Subcutaneous abdominal adipose tissue (tissue), 5 donors: ENCODE measurements around the gene ATG5.
"Not testable (repeated sequence)": the region's sequence is repeated elsewhere in the genome, so short reads cannot be mapped to it uniquely, and the experiment has no call there.

Experiments used
- H3K27ac ChIP-seq: one replicate; pipeline ENCODE4 v1.7.0; 2013; ENCODE audit warnings: low read depth, mild to moderate bottlenecking, inconsistent platforms, low read length, moderate library complexity
- H3K27me3 ChIP-seq, 5 donors: one replicate each; pipeline ENCODE4 v1.7.0; 2013; ENCODE audit warnings: low read length in 5 of 5, inconsistent platforms in 1 of 5; ENCODE audit not compliant: control insufficient read depth in 5 of 5, insufficient read depth in 4 of 5
- H3K36me3 ChIP-seq, 5 donors: one replicate each; pipeline ENCODE4 v1.7.0; 2013; ENCODE audit warnings: low read length in 5 of 5; ENCODE audit not compliant: control insufficient read depth in 5 of 5, insufficient read depth in 5 of 5
- H3K4me1 ChIP-seq, 5 donors: one replicate each; pipeline ENCODE4 v1.7.0; 2013; ENCODE audit warnings: low read length in 5 of 5, mild to moderate bottlenecking in 3 of 5, moderate library complexity in 1 of 5; ENCODE audit not compliant: control insufficient read depth in 5 of 5, insufficient read depth in 5 of 5
- H3K4me3 ChIP-seq, 5 donors: one replicate each; pipeline ENCODE4 v1.7.0; 2013; ENCODE audit warnings: low read length in 5 of 5, low read depth in 1 of 5
- H3K9ac ChIP-seq, 5 donors: one replicate each; pipeline ENCODE4 v1.7.0; 2013; ENCODE audit warnings: low read length in 5 of 5, mild to moderate bottlenecking in 4 of 5, moderate library complexity in 3 of 5
- H3K9me3 ChIP-seq, 5 donors: one replicate each; pipeline ENCODE4 v1.7.0; 2013; ENCODE audit warnings: low read length in 5 of 5; ENCODE audit not compliant: control insufficient read depth in 5 of 5
- donor health status: healthy.
- donor health status: healthy.
- donor health status: healthy.
- donor health status: healthy.
- donor health status: healthy.

ATG5 gene

GRCh38 chr6:106286746-106287145, 38.8 kb downstream of the ATG5 start:
- Histone ChIP-seq H3K4me1 (no peaks in the 10 kb centered on the region), H3K27me3 (no peaks in the 10 kb centered on the region), H3K9ac (no peak overlapping the region), H3K4me3 (no peak overlapping the region), H3K36me3 (peaks cover 6 to 12% (median 9%) of the 10 kb centered on the region in 5 donors), H3K27ac (no peak overlapping the region), H3K9me3 (peaks cover 0 to 6% (median 0%) of the 10 kb centered on the region in 5 donors)

DNA sequence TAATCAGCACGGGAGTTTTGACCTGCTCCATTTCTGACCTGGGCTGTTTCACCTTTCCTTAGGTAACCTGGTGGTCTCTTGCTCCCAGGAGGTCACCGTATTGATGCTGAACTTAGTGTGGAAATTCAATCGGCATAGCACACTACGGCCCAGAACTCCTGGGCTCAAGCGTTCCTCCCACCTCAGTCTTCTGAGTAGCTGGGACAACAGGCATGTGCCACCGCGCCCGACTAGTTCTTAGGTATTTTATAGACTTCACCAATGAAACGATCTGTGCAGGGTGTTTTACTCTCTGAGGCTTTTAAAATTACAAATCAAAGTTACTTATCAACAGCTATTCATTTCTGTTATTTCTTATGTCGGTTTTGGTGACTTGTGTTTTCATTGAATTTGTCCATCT, 42.1 kb downstream of the ATG5 start:
- Histone ChIP-seq H3K9ac (no peak overlapping the region), H3K4me1 (peaks cover 0 to 2% (median 0%) of the 10 kb centered on the region in 5 donors), H3K27me3 (no peaks in the 10 kb centered on the region), H3K9me3 (no peaks in the 10 kb centered on the region), H3K27ac (no peak overlapping the region), H3K4me3 (no peak overlapping the region), H3K36me3 (peaks cover 3 to 17% (median 9%) of the 10 kb centered on the region in 5 donors)

DNA sequence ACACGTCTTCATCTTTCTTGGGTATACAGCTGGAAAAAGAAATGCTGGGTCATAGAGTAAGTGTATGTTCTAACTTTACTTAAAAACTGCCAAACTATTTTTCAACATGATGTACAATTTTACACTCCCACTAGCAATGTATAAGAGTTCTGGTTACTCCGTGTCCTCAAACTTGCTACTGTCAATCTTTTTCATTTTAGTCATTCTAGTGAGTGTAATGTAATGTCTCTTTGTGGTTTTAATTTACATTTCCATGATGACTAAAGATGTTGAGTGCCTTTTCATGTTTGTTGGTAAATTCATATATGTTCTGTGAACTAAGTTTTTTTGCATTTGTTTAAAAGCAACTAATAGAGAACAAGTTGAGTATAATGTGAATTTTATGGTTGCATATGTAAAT, 43.9 kb downstream of the ATG5 start:
- H3K9me3 ChIP-seq: no peaks in the 10 kb centered on the region
- no peak overlapping the region for H3K9ac ChIP-seq
- H3K4me1 ChIP-seq: peaks cover 0 to 2% (median 0%) of the 10 kb centered on the region in 5 donors
- H3K4me3 ChIP-seq: no peak overlapping the region
- H3K36me3 ChIP-seq: peaks cover 3 to 19% (median 13%) of the 10 kb centered on the region in 5 donors
- no peaks in the 10 kb centered on the region for H3K27me3 ChIP-seq
- H3K27ac ChIP-seq: no peak overlapping the region

DNA sequence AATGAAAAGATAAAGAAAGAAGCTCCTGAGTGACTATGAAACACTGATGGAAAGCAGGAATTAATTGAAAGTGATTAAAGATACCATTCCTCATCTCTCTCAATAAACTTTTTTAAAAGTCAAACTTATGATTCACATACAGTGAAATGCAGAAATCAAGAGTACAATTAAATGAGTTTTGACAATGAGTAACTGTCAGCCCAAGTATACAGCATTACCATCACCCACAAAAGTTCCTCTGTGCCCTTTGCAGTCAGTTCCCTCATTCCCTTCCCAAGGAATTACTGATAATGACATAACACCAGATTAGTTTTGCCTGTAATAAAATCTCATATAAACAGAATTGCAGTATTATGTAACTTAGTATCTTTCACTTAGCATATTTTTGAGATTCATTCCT, 44.5 kb downstream of the ATG5 start:
- H3K4me3 ChIP-seq: no peak overlapping the region
- H3K9me3 ChIP-seq: no peaks in the 10 kb centered on the region
- H3K36me3 ChIP-seq: peaks cover 3 to 19% (median 13%) of the 10 kb centered on the region in 5 donors
- H3K27me3 ChIP-seq: no peaks in the 10 kb centered on the region
- no peak overlapping the region for H3K9ac ChIP-seq
- peaks cover 0 to 2% (median 0%) of the 10 kb centered on the region in 5 donors for H3K4me1 ChIP-seq
- no peak overlapping the region for H3K27ac ChIP-seq

DNA sequence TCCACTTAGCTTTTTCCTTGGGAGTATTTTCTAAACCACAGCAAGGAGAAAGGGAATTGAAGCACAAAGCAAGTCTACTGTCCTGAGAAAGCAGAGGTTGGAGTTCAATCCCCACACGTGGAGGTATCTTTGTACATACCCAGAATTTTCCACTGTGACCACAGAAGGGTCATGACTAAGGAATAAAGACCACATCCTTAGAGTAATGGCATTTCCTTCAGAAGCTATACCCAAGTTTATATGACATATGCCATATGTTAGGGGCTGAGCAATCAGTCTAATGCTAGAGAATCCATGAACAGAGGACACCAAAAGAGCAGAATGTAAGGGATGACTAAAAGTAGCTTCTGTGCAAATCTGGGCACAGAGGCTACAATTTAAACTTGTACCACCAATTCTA, 46.4 kb downstream of the ATG5 start:
- peaks cover 3 to 19% (median 13%) of the 10 kb centered on the region in 5 donors for H3K36me3 ChIP-seq
- no peaks in the 10 kb centered on the region for H3K9me3 ChIP-seq
- H3K27ac ChIP-seq: no peak overlapping the region
- H3K27me3 ChIP-seq: no peaks in the 10 kb centered on the region
- no peak overlapping the region for H3K4me3 ChIP-seq
- peaks cover 0 to 4% (median 0%) of the 10 kb centered on the region in 5 donors for H3K4me1 ChIP-seq
- H3K9ac ChIP-seq: no peak overlapping the region

- Histone ChIP-seq H3K4me3 (no peak overlapping the region), H3K36me3 (peaks cover 3 to 18% (median 13%) of the 10 kb centered on the region in 5 donors), H3K9me3 (no peaks in the 10 kb centered on the region), H3K9ac (no peak overlapping the region), H3K27ac (no peak overlapping the region), H3K4me1 (peaks cover 0 to 4% (median 0%) of the 10 kb centered on the region in 5 donors), H3K27me3 (no peaks in the 10 kb centered on the region)
Observed at GRCh38 chr6:106275692-106276091, 49.9 kb downstream of the ATG5 start.

- H3K4me3 ChIP-seq: no peak overlapping the region
- H3K9me3 ChIP-seq: peaks cover 0 to 3% (median 0%) of the 10 kb centered on the region in 5 donors
- peaks cover 0 to 4% (median 0%) of the 10 kb centered on the region in 5 donors for H3K4me1 ChIP-seq
- H3K27ac ChIP-seq: no peak overlapping the region
- no peak overlapping the region for H3K9ac ChIP-seq
- H3K36me3 ChIP-seq: peaks cover 0 to 9% (median 0%) of the 10 kb centered on the region in 5 donors
- H3K27me3 ChIP-seq: no peaks in the 10 kb centered on the region
Observed at GRCh38 chr6:106273087-106273486, 52.5 kb downstream of the ATG5 start.

DNA sequence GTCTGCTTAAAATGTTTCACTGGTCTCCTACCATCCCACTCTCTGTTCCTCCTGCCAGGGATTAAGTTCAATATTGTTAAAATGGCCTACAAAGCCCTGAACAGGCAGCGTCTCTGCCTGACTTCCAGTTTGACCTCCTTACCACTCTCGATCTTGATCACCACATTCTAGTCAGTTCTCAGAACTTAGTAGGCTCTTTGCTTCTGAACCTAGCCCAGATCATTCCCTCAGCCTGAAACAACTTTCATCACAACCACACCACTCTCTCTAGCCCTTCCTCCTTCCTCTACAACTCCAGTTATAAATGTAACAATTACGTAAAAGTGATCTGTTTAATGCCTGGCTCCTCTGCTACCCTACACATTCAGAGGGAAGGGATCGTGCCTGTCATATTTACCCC, 53.3 kb downstream of the ATG5 start:
- no peak overlapping the region for H3K4me3 ChIP-seq
- peaks cover 0 to 3% (median 0%) of the 10 kb centered on the region in 5 donors for H3K9me3 ChIP-seq
- H3K27ac ChIP-seq: no peak overlapping the region
- no peak overlapping the region for H3K9ac ChIP-seq
- H3K36me3 ChIP-seq: peaks cover 0 to 3% (median 0%) of the 10 kb centered on the region in 5 donors
- no peaks in the 10 kb centered on the region for H3K27me3 ChIP-seq
- peaks cover 0 to 4% (median 0%) of the 10 kb centered on the region in 5 donors for H3K4me1 ChIP-seq

- no peaks in the 10 kb centered on the region for H3K36me3 ChIP-seq
- no peak overlapping the region for H3K9ac ChIP-seq
- no peak overlapping the region for H3K4me3 ChIP-seq
- H3K4me1 ChIP-seq: peaks cover 0 to 4% (median 0%) of the 10 kb centered on the region in 5 donors
- peaks cover 0 to 4% (median 3%) of the 10 kb centered on the region in 5 donors for H3K9me3 ChIP-seq
- no peak overlapping the region for H3K27ac ChIP-seq
- H3K27me3 ChIP-seq: no peaks in the 10 kb centered on the region
Observed at GRCh38 chr6:106270414-106270813, 55.1 kb downstream of the ATG5 start.

DNA sequence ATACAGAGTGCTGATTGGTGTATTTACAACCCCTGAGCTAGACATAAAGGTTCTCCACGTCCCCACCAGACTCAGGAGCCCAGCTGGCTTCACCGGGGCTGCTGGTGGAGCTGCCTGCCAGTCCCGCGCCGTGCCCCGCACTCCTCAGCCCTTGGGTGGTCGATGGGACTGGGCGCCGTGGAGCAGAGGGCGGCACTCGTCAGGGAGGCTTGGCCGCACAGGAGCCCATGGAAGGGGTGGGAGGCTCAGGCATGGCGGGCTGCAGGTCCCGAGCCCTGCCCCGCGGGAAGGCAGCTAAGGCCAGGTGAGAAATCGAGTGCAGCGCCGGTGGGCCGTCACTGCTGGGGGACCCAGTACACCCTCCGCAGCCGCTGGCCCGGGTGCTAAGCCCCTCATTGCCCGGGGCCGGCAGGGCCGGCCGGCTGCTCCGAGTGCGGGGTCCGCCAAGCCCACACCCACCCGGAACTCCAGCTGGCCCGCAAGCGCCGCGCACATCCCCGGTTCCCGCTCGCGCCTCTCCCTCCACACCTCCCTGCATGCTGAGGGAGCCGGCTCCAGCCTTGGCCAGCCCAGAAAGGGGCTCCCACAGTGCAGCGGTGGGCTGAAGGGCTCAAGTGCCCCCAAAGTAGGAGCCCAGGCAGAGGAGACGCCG, 56.2 kb downstream of the ATG5 start:
- H3K9me3 ChIP-seq, H3K4me1 ChIP-seq, H3K27me3 ChIP-seq, H3K9ac ChIP-seq, H3K36me3 ChIP-seq, H3K4me3 ChIP-seq, H3K27ac ChIP-seq: not testable (repeated sequence)
